Measurements from ENCODE around the gene C16orf89.
"Not testable (repeated sequence)": the region's sequence is repeated elsewhere in the genome, so short reads cannot be mapped to it uniquely, and the experiment has no call there.

C16orf89 gene

GRCh38 chr16:5065813-5066212 is at the start of gene C16orf89:
C16orf89 (minus strand) TSS chr16:5065956; CDS start chr16:5065908, 48 bp downstream.
- TF ChIP-seq CTCF (IDR thresholded peaks at IDR 0.05; ENCODE audit: borderline replicate concordance, insufficient read depth, low read depth, low read length): no peak
- no peak within 1 kb of the TSS for H3K4me3 ChIP-seq (ENCODE audit: low read depth, low read length)

GRCh38 chr16:5110933-5111332 is 45.2 kb upstream of the C16orf89 start:
- not testable (repeated sequence) for H3K4me3 ChIP-seq (ENCODE audit: low read depth, low read length)

GRCh38 chr16:5108505-5109158 is 42.9 kb upstream of the C16orf89 start:
- TF ChIP-seq CTCF (IDR thresholded peaks at IDR 0.05; ENCODE audit: borderline replicate concordance, insufficient read depth, low read depth, low read length): no peak
- no peak overlapping the region for H3K4me3 ChIP-seq (ENCODE audit: low read depth, low read length)

- H3K4me3 ChIP-seq (ENCODE audit: low read depth, low read length): not testable (repeated sequence)
These were observed 39.3 kb upstream of the C16orf89 start for GRCh38 chr16:5105039-5105438.

- not testable (repeated sequence) for H3K4me3 ChIP-seq (ENCODE audit: low read depth, low read length)
These were observed 37.7 kb upstream of the C16orf89 start for GRCh38 chr16:5103296-5104032.

GRCh38 chr16:5099174-5099573 is 33.4 kb upstream of the C16orf89 start:
- H3K4me3 ChIP-seq (ENCODE audit: low read depth, low read length): not testable (repeated sequence)

- H3K4me3 ChIP-seq (ENCODE audit: low read depth, low read length): peak overlapping the region; percentile 48
These were observed 32.7 kb upstream of the C16orf89 start for GRCh38 chr16:5098221-5099159.

GRCh38 chr16:5097470-5098220 is 31.9 kb upstream of the C16orf89 start, which contains the start of gene EEF2KMT:
EEF2KMT (minus strand) TSS chr16:5097795; CDS start chr16:5097739, 56 bp downstream.
- peak within 1 kb of the TSS; percentile 70 for H3K4me3 ChIP-seq (ENCODE audit: low read depth, low read length)

GRCh38 chr16:5097061-5097469 is 31.3 kb upstream of the C16orf89 start:
- H3K4me3 ChIP-seq (ENCODE audit: low read depth, low read length): peak overlapping the region; percentile 70

- peak overlapping the region; percentile 70 for H3K4me3 ChIP-seq (ENCODE audit: low read depth, low read length)
These were observed 30.8 kb upstream of the C16orf89 start for GRCh38 chr16:5096437-5097060.

- H3K4me3 ChIP-seq (ENCODE audit: low read depth, low read length): not testable (repeated sequence)
These were observed 29.5 kb upstream of the C16orf89 start for GRCh38 chr16:5095145-5095830.

- not testable (repeated sequence) for H3K4me3 ChIP-seq (ENCODE audit: low read depth, low read length)
These were observed 28.0 kb upstream of the C16orf89 start for GRCh38 chr16:5093746-5094145.

- H3K4me3 ChIP-seq (ENCODE audit: low read depth, low read length): not testable (repeated sequence)
These were observed 27.3 kb upstream of the C16orf89 start for GRCh38 chr16:5093081-5093480.

GRCh38 chr16:5090592-5090991 is 24.8 kb upstream of the C16orf89 start:
- H3K4me3 ChIP-seq (ENCODE audit: low read depth, low read length): not testable (repeated sequence)

GRCh38 chr16:5089911-5090555 is 24.3 kb upstream of the C16orf89 start:
- H3K4me3 ChIP-seq (ENCODE audit: low read depth, low read length): not testable (repeated sequence)

Measured in GM12875 (cell line).